NCI-H1436 (cell line): ENCODE data around the gene FBXO31.
"Not testable (repeated sequence)": the region's sequence is repeated elsewhere in the genome, so short reads cannot be mapped to it uniquely, and the experiment has no call there.

ENCODE experiments used
- DNase-seq: peaks from one replicate; lab custom pipeline; 2025; lab: John Stamatoyannopoulos, UW

The FBXO31 gene

DNA sequence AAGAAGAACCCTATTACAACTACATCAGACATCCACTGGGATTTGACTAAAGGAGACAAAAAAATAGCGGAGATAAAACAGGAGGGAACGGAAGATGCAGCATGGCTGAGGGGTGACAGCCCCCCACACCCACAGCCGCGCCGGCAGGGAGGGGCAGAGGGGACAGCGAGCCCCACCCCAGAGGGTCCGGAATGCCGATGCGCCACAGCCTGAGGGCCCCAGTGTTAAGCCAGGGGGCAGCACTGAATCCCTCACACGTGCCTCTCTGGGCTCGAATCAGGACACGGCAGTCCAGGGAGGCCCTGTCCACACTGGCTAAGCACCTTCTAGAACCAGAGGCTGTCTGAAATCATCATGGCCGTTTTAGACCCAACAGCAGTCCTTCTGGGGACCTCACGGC is 27.4 kb upstream of the FBXO31 start:
- no peak for DNase-seq

DNA sequence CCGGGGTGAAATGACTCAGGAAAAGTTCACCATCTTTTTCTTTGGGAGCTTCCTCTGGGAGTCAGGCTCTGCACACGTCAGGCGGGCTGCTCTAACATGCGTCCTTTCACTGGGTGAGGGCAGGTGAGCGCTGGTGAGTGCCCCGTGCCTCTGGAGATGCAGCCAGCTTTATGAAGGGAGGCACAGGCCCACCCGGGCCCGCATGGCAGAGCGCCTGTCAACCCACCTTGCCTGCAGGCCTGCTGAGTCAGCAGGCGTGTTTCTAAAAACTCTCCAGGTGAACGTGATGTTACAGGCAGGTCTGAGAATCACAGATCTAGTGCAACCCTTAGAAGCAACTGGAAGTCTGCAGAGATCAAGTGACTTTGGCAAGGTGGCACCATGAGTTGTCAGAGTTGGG is 27.0 kb upstream of the FBXO31 start:
- DNase-seq = no peak

DNA sequence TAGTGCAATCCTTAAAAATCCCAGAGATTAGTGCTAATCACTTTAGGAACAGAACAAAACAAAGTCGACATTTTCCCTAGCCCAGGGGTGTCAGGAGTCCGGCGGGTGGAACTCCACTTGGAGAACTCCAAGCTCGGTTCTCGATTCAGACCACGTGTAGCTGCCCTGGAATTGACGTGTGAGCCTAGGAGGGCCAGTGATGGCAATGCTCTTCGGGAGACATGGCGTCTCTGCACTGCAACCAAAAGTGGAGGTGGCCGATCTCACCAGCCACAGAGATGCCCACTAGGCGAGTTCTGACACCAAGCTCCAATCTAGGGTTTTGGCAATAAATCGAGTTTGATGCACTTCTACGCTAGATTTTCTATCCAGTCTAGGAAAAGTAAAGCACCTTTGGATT is 26.2 kb upstream of the FBXO31 start:
- no peak for DNase-seq

GRCh38 chr16:87409153-87409552 is 25.6 kb upstream of the FBXO31 start:
- DNase-seq = no peak

DNA sequence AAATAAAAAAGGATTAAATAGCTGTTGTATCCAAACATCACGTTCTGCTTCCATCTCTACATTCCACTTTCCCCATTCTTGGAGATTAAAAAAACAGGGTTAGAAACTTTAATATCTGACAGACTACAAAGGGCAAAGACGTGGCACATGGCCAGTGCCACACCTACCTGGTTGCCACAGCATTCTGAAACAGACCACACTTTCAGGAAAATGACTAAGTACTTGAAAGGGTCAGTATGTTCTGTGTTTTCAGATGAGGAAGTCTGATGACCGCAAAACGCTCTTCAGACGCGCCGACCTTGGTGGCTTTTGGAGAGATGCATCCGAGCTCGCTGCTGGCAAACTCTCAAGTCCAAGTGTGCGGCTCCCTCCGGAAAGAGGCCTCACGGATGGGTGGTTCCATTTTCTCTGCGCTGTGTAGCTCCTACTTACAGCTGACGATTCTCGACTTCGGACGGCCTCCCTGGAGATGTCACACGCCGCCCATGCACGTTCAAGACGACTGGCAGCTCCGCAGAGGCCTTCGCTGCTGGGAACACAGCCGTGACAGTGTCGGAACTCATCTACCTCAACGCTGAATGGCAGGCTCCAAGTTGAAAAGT is 24.0 kb upstream of the FBXO31 start:
- DNase-seq = no peak

DNA sequence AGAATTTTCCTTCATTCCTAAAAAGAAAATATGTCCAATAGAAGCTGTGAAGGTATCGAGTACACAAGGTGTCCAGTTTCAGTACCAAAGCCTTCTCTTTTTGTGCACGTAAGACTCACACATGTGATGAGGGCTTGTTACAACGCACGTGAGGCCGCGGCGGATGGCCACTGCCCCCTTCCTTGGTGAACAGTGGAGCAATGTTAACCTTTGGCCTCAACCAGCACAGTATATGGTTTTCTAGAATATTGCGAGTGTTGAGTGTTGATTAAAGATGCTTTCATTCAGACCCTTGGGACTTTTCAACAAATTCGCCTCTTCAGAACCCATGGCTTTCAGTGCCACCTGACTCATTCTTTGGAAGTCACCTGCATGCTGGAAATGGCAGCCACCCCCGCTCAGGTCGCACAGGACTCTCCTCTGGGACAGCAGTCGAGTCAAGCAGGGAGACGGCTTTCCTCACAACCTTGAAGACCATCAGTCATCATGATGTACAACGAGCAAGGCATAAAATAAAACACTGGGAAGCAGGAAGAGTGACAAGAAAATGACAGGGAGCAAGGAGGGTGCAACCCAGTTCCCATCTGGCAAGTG is 23.0 kb upstream of the FBXO31 start:
- no peak for DNase-seq

DNA sequence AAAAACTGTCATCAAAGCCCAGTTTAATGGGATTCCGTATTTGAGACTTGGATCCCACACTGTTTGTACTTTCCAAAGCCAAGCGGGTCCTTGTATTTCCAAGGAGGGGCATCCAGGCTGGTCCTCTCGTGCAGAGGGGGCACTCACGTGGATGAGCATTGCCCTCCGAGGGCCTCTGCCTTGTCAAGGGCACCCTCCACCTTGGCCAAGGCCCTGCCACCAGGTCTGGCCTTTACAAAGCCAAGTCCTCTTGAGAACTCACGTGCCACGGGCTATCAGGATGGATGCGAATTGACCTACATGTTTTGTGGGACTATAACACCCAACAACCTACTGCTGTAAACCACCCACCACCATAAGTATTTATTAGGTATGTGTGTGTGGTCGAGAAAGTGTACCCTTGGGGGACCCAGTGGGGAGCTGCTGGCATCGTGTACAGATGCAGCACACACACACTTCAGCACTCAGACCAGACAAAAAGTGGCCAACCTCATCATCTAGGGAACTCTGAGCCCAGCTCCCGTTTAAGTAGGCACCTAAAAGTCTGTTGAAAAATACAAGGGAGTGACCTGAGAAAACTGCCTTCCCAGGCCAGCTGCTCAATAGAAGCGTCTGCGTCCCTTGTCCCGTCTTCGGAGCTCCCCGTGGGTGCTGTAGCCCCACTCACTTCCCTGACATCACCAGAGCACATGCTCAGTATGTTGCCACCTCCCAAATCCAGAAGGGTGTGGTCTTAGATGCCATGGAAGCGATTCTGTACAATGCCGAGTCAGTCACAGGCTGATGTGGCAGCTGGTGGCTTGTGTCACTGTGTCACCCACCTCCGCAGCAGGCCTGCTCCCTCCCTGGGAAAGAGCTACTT is 21.4 kb upstream of the FBXO31 start:
- DNase-seq = no peak

- no peak for DNase-seq
These were observed 11.7 kb upstream of the FBXO31 start for GRCh38 chr16:87395181-87395842.

GRCh38 chr16:87393680-87394055 is 10.1 kb upstream of the FBXO31 start:
- DNase-seq = no peak

DNA sequence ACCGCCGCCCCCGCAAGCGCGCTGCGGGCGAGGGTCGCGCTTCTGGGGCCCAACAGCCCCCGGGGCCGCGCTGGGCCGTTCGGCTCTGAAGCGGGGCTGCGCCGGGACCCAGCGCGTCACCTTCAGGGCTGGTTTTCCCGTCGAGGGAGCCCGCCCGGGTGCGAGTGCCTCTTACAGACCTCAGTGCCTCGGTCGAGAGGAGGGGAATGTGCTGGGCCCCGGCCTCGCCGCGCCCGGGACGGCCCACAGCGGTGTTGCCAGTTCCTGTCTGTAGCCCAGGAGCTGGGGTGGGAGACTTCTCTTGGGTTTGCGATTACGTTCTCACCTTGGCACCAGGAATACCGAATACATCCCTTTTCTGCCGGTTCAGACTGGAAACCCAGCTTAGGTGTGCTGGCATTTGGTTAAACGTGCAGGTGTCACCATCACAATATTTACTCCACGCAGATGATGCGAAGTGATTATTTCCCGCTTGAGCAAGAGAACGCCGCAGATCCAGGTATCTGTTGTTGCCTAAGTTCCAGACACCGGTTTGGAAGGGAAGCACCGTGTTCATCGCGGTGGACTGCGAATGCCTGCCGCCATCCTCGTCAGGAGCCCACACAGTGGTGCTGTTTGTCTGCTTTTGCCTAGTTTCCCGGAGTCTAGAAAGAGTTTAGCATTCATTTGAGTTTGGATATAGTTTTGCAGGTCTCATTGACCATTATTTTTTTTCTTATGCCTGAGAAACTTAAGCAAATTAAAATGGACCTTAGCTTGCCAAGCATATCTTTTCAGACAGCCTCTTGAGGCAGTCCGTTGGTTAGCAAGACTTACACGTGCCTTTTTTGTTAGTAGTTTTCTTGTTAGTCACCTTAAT is 9.5 kb upstream of the FBXO31 start:
- DNase-seq = no peak

- DNase-seq = peak; percentile 93
These were observed 8.6 kb upstream of the FBXO31 start, which contains the start of gene MAP1LC3B for GRCh38 chr16:87391950-87392820. Gene MAP1LC3B, plus strand, starts transcription at chr16:87392336. Its CDS starts 92 bp downstream, at chr16:87392428.

DNA sequence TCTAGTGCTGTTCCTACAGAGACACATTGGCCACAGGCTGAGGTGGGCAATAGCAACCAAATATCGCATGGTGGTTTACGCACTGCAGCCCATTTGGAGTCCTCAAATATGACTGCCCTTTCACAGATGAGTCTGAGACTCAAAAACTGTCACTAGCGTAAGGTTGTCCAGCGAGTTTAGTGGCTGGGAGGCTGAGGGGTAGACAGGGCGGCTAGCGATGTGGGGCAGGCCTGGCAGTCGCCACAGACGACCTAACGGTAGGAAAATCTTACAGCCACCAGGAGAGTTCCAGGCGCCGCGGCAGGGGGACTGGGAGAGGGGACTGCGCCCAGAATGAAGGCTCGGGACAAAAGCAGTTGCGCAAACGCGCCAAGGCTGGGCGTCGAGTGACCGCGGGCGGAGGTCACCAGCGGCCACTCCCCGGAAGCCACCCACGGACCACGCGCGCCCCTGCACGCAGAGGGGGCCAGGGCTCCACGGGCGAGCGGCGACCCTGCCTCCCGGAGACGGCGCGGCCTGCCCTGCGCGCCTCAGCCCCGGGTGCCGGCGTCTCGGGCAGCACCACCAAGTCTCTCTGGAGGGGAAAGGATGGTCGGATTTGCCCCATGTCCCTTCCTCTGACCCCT is 7.9 kb upstream of the FBXO31 start:
- DNase-seq = no peak

- no peak for DNase-seq
These were observed 7.2 kb upstream of the FBXO31 start for GRCh38 chr16:87390641-87391323.

DNA sequence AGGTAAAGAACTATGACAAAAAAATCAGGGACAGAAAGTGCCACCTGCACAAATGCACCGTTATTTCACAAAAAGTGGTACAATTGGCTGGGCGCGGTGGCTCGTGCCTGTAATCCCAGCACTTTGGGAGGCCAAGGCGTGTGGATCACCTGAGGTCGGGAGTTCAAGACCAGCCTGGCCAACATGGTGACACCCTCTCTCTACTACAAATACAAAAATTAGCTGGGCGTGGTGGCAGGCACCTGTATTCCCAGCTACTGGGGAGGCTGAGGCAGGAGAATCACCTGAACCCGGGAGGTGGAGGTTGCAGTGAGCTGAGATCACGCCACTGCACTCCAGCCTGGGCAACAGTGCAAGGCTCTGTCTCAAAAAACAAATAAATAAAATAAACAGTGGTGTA is 6.3 kb upstream of the FBXO31 start:
- DNase-seq = not testable (repeated sequence)

GRCh38 chr16:87389245-87389644 is 5.7 kb upstream of the FBXO31 start:
- no peak for DNase-seq

- no peak for DNase-seq
These were observed 5.2 kb upstream of the FBXO31 start for GRCh38 chr16:87388818-87389134.

- peak; percentile 97 for DNase-seq
These were observed 4.6 kb upstream of the FBXO31 start for GRCh38 chr16:87387942-87388817.

DNA sequence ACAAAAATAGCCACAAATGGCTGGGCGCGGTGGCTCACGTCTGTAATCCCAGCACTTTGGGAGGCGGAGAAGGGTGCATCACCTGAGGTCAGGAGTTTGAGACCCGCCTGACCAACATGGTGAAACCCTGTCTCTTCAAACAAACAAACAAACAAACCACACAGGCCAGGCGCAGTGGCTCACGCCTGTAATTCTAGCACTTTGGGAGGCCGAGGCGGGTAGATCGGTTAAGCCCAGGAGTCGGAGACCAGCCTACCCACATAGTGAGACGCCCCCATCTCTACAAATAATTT is 1.2 kb upstream of the FBXO31 start:
- not testable (repeated sequence) for DNase-seq
